ENCODE results near the gene FGFR2.
A peak's percentile ranks its signal among the peaks of the same experiment; 100 is the strongest.

Gene FGFR2

DNA sequence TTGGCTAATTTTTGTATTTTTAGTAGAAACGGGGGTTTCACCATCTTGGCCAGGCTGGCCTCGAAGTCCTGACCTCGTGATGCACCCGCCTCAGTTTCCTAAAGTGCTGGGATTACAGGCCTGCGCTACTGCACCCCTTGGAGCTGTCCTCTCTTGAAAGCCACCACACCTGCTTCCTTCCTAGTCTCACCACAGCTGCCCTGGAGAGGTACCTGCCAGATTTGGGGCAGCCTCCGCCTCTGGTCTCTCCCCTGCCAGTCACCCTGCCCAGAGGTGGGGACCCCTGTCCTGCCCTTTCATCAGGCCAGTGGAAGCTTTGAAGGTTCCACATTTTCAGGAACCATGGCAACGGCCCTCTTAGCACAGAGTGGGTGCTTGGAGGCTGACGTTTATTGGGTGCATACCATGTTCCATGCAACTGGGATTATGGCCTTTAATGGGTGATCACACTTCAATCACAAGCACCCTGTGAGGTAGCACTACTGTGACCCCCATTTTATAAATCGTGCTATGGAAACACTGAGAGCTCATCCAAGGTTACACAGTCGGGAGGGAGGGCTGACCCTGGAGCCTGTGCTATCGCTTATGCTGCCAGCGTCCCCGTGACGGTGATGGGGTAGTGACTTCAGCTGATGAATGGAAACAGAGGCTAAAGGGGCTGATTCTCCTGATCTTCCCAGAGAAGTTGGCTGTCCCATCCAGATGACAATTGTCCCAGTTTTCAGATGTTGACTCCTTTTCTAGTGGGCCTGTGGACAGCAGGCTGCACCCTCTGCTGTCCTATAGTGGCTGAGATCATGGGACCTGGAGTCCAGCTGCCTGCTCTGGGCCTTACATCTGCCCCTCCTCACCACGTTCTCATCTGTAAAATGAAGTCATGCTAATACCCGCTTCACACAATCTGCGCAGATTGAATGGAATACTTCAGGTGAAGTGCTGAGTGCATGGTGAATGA, 11.5 kb upstream of the FGFR2 start:
- no peak for DNase-seq

DNA sequence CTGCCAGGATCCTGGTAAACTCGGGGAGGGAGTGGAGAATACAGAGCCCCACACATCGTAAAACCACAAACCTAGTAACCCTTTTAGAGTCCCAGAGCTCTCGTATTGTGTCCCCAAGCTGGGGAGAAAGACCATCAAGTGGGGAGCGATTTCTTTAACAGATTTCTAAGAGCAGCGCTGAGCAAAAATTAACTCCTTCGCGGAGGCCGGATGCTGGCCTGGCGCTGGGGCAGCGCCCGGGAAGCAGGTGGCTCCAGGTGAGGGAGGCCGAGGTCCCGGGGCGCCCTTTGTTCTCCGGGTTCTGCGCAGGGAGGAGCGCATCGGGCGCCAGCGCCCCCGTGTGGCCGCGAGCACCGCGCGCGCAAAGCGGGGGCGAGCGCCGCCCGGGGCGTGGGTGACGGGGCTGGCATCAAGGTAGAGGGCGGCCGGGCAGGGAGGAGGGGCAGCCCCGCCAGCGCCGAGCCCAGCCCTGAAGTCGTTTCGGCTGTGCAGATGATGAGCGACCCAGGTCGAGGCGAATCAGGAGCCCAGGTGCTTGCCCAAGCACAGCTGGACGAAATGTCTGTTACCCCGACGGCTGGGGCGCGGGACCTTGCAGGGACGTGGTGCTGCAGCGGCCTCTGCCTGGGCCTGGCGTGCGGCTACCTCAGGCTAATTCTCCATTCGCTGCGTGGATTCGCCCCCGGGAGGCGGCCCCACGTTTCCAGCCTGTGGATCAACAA, 10.4 kb upstream of the FGFR2 start:
- no peak for DNase-seq

DNA sequence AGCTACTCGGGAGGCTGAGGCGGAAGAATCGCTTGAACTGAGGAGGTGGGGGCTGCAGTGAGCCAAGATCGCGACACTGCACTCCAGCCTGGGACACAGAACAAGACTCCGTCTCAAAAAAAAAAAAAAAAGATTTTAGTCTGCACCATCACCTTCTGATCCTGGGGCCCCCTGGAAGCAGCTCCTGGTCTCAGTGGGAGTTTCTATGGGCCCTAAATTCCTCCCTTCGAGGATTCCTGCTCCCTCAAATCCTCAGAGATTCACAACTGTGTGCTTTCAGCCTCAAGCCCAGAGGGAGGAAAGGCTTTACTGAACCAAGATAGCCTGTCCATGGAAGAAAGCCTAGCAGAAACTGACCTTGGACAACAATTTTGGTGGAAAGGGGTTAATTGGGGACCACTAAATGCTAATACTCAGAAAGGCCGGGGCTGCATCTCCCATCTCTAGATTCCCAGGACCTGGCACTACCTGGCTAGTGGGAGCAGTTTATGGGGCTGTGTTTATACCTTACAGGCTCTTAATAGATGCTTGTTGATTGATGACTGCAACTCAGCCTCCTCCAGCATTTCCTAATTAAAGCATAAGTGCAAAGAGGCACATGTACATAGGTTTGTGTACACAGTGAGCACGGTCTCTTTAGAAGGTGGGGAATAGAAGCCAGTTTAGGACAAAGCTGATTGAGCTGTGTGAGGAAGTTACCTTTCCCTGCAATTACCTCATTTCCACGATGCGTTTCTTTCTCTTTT, 9.2 kb upstream of the FGFR2 start:
- no peak for DNase-seq

DNA sequence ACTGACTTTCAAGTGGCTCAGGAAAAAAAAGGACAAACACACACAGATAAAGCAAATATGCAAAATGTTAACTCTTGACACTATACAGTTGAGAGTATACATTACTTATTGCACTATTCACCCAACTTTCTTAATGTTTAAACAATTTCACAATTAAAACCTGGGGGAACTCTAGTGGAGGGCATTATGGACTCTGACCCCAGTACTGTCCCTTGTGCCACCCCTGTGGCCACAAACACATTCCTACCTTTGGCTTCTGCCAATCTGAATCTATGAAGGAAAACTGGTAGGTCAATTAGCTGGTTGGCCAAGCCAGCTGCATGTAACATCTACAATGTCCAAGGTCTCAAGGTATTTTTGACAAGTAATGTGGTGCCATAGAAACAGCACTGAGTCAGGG, 7.5 kb upstream of the FGFR2 start:
- DNase-seq, result no peak

DNA sequence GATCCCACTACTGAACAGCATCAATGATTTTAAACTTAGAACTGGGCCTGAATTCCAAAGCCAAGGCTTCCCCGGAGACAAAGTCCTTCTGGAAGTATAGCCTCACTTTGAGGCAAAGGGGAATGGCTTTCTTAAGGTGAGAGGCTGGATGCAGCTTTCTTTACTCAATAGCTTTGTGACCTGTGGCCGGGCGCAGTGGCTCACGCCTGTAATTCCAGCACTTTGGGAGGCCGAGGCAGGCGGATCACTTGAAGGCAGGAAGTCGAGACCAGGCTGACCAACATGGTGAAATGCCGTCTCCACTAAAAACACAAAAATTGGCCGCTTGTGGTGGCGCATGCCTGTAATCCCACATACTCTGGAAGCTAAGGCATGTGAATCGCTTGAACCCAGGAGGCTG, 3.2 kb upstream of the FGFR2 start:
- no peak for DNase-seq

DNA sequence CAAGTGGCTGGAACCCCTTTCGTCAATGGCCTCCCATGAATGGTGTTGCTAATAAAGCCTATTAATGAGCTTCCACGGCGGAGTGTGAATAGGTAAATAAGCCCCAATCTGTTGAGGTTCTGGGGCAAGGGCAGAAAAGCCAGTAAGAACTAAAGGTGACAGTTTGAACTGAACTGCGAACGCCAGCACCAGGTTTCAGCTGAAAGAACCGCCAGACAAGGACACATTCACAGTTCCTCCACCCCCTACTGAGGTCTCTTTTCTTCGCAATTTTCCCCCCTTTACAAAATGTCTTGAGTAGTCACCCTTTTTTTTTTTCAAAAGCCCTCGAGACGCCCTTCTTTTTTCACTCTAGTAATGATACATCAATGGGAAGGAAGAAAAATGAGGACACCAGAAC, 2.4 kb upstream of the FGFR2 start:
- DNase-seq, result no peak

DNA sequence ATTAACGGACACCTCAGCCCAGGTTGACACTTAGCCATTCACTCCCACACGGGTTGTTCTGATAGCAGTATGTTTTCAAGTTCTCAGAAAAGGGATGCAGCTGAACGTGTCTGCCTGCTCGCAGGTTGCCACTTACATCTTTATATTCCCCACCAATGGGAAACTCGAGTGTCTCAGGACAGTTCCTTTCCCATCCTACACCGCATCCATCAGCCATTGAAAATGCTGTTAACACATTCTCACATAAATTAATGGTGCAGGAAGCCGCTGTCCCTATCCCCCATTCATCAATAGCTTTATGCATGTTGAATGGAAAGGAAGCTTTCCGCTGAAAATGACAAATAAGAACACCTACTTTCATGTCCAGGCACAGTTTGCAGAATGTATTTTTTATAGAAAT, 1.7 kb upstream of the FGFR2 start:
- no peak for DNase-seq

DNA sequence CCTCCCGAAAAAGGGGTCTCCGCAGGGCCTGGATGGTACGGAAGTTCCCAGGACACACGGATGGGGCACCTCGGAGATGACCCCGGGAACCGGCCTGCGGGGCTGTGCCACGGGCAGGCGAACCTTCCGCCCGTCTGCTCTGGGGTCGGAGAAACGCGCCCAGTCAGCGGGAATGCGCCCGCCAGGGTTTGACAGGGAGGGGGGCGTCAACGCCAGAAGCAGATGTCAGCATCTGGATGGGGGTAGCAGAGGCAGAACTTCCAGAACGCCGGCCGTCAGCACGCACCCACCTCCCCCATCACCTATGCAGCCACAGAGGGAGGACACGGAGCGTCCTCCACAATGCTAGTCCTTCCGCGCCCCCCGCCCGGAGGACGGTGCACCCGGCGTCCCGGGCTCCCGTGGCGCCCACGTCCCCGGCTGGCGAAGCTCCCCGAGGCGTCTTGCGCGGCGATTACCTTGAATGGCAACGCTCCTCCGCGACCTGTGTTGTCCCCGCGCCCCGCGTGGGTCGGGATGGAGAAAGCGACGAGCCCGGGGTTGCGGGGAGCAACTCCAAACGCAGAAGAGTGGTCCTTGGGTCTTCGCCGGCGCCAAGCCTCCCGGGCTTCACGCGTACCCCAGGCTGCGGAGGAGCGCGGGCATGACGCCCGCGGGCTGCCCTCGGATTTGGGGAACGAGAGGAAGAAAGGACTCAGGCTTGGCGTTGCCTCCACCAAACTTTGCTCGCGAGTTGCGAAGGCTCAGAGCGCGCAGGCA, 561 bp downstream of the FGFR2 start:
- DNase-seq, result peak; percentile 62

DNA sequence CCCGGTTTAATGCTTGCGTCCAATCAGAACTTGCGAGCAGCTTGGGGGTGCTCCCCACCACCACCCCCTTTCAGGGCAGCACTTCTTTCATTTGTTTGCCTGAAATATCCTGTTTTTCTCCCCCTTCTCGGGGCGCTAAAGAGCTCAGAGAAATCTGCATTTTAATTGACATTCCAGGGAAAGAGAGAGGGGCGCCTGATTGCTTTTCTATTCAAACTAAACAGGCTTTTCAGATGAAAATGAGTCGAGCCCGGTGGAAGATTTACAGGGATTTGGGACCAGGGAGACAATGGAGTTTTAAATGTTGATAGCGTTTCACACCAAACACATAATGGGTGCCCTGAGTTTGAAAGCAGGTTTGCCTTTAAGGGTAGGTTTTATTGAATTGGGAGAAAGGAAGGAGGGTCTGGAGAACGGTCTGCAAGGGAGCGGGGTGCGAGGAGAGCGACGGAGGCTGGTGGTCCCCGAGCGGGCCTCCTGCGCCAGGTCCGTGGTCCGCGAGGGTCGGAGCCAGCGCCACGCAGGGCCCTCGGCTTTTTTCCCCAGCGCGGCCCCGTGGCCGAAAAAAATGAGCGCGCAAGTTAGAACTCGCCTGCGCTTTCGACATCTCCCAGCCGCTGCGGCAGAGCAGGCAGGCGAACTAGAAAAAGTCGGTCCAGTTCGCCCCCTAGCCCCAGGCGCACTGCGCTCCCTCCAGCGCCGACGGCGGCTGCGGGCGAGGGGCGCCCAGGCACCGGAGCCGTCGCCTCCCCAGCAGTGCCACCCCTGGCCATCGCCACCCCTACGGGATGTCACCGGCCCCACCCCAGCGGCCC, 1.3 kb downstream of the FGFR2 start:
- peak; percentile 69 for DNase-seq

DNA sequence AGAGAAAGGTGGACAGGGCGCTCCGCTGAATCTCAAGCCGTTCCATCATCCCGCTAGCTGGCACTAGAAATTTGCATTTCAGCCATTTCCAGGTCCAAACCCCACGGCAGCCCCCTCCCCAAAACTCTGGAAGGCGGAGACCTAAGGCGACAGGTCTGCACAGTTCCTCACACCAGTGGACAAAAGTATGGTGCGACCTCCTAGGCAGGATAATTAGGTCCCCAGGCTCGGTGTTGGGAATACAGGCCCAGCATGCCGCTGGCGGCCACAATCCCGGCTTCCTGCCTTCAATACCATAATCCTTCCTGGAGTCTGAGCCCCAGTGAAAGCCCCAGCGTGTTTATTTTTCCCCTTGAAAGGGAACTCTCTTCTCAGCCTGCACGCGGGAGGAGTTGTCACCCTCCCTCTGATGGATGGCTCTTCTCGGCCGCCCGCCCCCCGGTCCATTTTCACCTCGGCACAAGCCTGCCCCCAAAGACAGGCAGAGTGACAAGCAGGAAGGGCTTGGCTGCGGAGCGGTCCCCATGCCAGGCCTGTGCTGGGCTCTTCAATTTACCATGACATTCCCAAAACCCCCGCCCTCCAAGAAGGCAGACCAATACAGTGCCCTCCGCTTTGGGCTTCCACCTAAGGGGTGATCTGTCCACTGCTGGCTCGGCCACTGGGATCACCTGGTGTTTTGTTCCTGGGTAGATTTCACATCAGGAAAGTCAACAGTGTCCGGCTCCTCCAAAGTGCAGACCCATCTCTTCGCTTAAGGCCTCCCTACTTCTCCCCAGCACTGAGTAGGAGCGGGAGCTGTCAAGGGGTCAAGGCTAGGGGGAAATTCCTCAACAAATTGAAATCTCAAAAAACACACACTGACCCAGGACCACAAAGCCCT, 2.2 kb downstream of the FGFR2 start:
- peak; percentile 70 for DNase-seq

DNA sequence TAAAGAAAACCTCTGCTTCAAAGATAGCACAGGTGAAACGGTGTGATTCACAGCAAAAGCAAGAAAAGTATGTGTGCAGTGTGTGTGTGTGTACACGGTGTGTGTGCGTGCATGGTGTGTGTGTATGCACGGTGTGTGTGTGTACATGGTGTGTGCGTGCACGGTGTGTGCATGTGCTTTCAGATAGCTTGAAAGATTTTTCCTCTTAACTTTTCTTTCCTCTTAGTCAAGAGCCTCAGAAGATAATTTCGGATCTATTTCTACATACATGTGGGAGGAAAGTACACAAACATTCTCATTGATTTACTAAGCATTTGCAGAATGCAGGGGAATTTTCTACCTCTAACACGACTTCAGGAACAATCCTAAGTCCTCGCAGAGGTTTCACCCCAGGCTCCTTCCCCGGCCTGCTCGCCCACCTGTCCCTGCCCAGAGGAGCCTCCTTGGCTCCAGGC, 2.9 kb downstream of the FGFR2 start:
- no peak for DNase-seq

DNA sequence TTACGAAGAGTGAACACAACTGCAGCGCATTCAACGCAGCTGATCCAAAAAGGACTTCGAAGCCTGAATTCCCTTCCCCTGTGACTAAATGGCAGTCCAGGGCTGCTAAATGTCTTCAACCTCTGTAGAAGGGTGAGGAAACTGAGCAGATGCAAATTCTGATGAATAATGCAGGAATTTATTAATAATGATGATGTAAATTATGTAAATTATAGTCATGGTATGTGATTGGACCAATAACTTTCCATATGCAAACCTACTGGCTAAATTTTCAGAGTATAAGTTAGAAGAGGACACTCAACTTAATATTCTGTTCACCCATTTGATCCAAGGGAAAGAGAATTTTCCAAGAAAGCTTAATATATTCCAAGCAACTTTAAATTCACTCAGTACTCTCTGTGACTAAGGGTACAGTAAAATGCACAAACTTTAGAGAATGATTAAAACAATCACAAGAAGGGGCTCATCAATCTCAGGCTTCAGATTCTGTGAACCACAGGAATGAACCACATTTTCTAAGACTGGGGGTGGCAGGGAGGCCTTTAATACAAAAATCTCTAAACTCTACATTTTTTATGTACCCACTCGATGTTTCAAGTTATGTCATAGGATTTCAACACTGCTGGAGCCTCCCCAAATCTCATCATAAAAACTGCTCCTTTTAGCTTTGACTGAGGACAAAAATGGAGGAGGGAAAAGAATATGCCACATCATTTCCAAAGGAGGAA, 3.5 kb downstream of the FGFR2 start:
- DNase-seq, result no peak

DNA sequence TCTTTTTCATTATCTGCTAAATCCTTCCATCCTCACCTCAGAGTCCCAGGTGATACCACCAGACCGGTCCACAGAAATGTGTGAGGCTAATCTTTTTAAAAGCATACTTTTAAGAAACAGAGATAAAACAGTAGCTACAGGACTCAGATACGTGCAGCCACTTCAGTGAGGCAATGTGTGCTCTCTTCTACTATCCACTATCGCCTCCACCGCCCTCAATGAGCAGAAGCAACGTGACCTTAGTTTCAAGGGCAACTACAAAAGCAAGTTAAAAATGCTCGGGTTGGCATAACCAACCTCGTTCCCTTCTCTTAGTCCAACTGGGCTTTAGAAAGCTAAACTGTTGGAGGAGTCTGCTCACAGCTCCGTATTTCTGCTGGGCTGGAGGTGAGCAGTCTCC, 4.2 kb downstream of the FGFR2 start:
- DNase-seq, result no peak

DNA sequence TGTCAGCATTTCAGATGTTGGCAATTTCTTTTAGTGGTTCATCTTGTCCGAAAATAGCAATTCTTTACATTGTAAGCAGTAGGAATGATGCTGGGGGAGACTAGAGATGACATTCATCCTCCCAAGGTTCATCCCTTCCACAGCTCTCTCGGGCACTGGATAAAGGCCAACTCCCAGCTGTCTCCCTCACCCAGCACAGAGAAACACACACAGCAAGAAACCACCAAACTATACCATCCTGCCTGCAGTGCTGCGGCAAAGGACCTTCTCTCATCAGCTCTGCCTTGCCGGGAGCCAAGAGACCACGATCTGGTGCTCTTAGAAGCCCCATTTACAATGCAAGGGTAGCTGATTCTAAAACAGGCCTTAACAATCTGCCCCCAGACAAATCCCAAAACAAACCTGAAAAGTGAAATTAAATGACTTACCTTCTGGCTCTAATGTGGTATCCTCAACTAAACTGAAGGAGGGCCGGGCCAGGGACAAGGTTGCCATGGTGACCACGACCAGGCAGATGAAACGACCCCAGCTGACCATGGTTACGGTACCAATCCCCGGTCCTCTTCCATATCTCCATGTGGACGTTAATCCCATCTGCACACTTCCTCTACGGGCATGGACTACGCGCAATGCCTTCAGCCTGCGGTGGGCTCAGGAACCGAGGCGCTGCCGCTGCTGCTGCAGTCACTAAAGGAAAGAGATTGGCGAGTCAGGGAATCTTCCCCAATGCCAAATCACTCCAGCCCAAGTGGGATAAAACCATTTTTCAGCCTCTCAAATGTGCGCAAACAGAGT, 4.8 kb downstream of the FGFR2 start:
- no peak for DNase-seq

DNA sequence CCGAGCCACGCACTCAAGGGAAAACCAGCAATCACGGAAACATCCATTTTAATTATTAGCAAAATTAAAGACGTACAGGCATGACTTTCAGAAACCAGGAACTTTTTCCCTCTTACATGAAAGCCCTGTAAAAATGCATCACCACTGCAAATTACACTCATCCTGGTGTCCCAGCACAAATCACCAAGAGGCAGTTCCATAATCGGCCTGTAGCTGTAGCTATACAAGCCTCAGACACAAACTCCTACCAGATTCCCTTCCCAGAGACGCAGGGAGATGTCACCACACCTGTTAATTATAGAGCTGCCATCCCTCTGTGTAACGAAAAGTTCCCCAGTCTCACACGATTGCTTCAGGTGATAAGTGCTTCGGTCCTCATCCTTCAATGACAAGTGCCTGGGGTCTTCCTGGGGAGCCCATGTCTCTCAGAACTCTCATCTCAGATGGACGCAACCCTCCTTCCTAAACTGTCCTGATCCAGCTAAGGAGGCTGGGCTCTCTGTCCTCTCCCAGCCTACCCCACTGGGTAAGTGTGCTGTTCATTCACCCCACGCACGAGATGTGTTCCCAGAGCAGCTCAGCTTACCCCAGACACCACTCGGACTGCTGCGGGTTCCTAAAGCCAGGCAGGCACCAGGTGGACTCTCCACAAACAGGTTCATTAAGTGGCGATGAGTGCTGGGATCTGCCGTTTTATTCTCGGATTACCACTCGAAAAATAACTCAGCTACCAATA, 5.9 kb downstream of the FGFR2 start:
- no peak for DNase-seq

DNA sequence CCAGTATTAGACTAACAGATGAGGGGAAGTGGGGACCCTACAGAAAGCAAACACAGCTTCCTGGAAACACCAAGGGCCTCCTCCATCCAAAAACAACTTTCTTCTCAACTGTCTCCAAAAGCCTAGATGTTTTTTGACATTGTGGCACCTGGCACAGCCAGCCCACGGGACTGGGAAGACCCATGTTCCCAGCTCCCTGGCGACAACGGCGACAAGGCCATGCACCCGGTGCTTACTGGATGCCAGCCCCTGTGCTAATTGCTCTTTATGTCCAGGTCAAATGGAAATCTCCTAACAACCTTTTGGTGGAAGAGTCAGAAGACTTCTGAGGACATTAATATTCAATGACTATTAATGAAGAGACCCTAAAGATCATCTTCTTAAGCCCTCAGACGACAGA, 7.1 kb downstream of the FGFR2 start:
- no peak for DNase-seq

DNA sequence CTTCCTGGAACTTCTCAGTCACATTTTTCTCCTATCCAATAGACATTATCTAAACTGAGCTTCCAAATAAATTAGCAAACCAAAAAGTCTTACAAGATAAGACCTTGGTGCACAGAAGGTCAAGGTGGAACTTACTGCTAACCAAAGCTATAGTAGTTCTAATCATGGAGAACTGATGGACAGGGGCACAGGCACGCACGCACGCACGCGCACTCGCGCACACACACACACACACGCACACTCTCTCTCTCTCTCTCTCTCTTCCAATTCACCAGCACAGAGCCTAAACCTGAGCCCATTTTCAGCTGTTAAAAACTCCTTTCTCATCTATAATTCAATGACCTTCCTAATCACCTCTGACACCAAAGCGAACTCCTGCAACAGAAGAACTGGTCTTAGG, 7.5 kb downstream of the FGFR2 start:
- DNase-seq, result no peak

DNA sequence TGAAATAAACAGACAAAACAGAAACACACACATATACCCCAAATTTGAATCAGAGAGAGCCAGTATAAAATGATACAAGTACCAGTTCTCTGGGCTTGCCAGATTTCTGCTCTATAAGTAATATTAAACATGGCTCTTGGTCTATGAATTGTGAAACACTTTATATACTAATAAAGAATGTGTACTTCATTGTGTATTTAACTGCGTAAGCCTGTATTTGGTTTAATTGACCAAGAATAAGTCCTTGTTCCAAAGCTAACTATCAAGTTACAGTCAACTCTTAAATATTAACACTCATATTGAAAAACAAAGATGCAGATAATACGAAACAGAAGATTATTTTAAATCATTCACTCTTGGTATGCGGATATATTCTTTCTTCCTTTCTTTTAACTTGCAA, 8.7 kb downstream of the FGFR2 start:
- DNase-seq, result no peak

Measured in left hindlimb (tissue), 1 donor.